Measurements from ENCODE around the gene USE1. TPM values are rescaled to one million over a fixed set of nuclear protein-coding genes. Genes with fewer than 3 reads are reported as not detected.

The USE1 gene
- total and polyA plus RNA-seq, 9 of the 15 experiments (the other 6 are each of a cell fraction or from before 2014, with no cell fraction given): 17.3 to 52.4 (median 34.0) TPM

DNA sequence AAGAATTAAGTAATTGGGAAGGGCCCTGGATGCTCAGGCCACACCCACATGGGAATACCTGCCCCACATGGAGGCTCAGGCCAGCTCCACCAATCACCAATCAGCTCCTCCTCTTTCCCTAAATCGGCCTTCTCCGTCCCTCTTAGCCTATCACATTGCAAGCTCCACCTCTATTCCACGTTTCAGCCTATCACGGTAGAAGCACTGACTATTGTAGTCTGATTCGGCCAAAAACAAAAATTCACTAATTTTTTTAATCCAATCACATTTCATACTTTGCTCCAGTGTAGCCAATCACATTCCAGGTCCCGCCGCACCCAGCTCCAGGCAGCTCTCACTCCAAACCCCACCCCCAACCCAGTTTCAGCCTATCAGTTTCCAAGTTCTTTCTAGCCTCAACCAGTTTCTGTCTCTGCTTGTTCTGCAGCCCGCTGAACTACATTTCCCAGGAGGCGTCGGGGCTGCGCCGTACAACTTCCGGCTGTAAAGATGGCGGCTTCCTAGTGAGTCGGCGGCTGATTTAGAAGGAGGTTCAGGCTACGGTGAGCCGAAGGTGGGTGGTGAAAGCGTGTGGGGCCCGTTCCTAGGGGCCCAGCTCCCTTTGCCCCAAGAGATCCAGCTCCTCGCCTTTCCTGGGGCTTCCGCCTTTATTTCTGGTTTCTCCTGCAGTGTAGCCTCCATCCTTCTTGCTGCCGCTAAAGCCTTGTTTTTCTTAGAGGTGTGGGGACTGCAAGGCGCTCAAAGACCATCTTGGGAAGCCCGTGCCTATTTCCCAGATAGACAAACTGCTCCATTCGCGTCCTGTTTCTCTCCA lies 52.0 kb downstream of the USE1 start, which contains the start of gene BABAM1 (continued):
- TF ChIP-seq ZBTB11 (CRISPR knock-in tag; IDR thresholded peaks at IDR 0.05) (peak in 1 of 3 experiments; percentile 93; a peak in 2 of 6 replicates), ZEB2 (IDR thresholded peaks at IDR 0.05) (no peak), SMAD1 (IDR thresholded peaks at IDR 0.05; ENCODE audit: low read depth, low read length, partially characterized antibody) (peak; percentile 65), RBM22 (IDR thresholded peaks at IDR 0.05; ENCODE audit: low read depth, low read length, poor library complexity, severe bottlenecking) (no peak), TRIM28 (IDR thresholded peaks at IDR 0.05) (no peak), FOXJ2 (tag; IDR thresholded peaks at IDR 0.05) (peak; percentile 94), ZC3H8 (IDR thresholded peaks at IDR 0.05) (no peak), ZNF224 (CRISPR knock-in tag; IDR thresholded peaks at IDR 0.05) (no peak), RERE (CRISPR knock-in tag; IDR thresholded peaks at IDR 0.05; ENCODE audit: borderline replicate concordance) (no peak), ILF3 (IDR thresholded peaks at IDR 0.05; ENCODE audit: borderline replicate concordance) (no peak), ZNF780A (CRISPR knock-in tag; IDR thresholded peaks at IDR 0.05) (no peak), SIX5 (IDR thresholded peaks at IDR 0.05; ENCODE audit: borderline replicate concordance in 1 of 2, insufficient read depth in 1 of 2, low read depth in 1 of 2, low read length in 2 of 2) (peak; percentile 85 to 91), RAD51 (IDR thresholded peaks at IDR 0.05; ENCODE audit: borderline replicate concordance, low read depth) (no peak), MTA3 (IDR thresholded peaks at IDR 0.05; ENCODE audit: borderline replicate concordance) (0 out of 2 replicates have a peak, but pooled peaks have one; percentile 68), BCL6 (CRISPR knock-in tag; IDR thresholded peaks at IDR 0.05) (0 out of 2 replicates have a peak, but pooled peaks have one; percentile 11), MXI1 (IDR thresholded peaks at IDR 0.05; ENCODE audit: low read depth, low read length) (no peak; the same call in 1 of the 2 replicates)

All from K562 (cell line).